ENCODE data around the gene NACC2.

NACC2 gene

GRCh38 chr9:136099542-136099941 is 4.5 kb upstream of the NACC2 start:
- CTCF ChIA-PET = interaction anchor here (2.1 kb wide), 1 partner anchor 23 kb away, joined by 14 read pairs; no protein-coding TSS in a partner anchor
- Histone ChIP-seq H3K27ac (ENCODE audit: extremely low read depth, low read depth, low read length) (no peak overlapping the region), H3K36me3 (ENCODE audit: control insufficient read depth in 2 of 2, insufficient read depth in 1 of 2, low read length in 2 of 2) (no peaks in the 10 kb centered on the region), H3K9me3 (ENCODE audit: control insufficient read depth, insufficient read depth, low read depth, low read length) (no peaks in the 10 kb centered on the region), H3K4me1 (ENCODE audit: control insufficient read depth, insufficient read depth, low read length) (no peaks in the 10 kb centered on the region), H3K4me3 (ENCODE audit: low read depth, low read length) (no peak overlapping the region)
- TF ChIP-seq ZNF248 (tag by site-specific recombination; IDR thresholded peaks at IDR 0.05) (no peak), ZNF544 (tag by site-specific recombination; IDR thresholded peaks at IDR 0.05) (no peak), YY1 (tag by site-specific recombination; IDR thresholded peaks at IDR 0.05) (no peak), ZBTB20 (tag by site-specific recombination; IDR thresholded peaks at IDR 0.05) (no peak), SCRT1 (tag by site-specific recombination; IDR thresholded peaks at IDR 0.05; ENCODE audit: borderline replicate concordance) (no peak), ZNF548 (tag by site-specific recombination; IDR thresholded peaks at IDR 0.05) (no peak), SETDB1 (IDR thresholded peaks at IDR 0.05; ENCODE audit: insufficient read length, low read length) (no peak), ZNF202 (tag by site-specific recombination; IDR thresholded peaks at IDR 0.05; ENCODE audit: borderline replicate concordance) (no peak), ZNF626 (tag by site-specific recombination; IDR thresholded peaks at IDR 0.05) (no peak), ZNF555 (tag by site-specific recombination; conservative IDR thresholded peaks at IDR 0.05) (no peak), ZNF629 (tag by site-specific recombination; IDR thresholded peaks at IDR 0.05) (no peak), ZNF133 (tag by site-specific recombination; IDR thresholded peaks at IDR 0.05) (no peak), ZNF391 (tag by site-specific recombination; IDR thresholded peaks at IDR 0.05; ENCODE audit: borderline replicate concordance, low read depth) (no peak), KLF16 (tag by site-specific recombination; IDR thresholded peaks at IDR 0.05) (no peak), ZBTB44 (tag by site-specific recombination; IDR thresholded peaks at IDR 0.05) (no peak)
- POLR2A ChIA-PET = interaction anchor here (6.9 kb wide), 1 partner anchor 10 kb away, joined by 84 read pairs; no protein-coding TSS in a partner anchor

GRCh38 chr9:136098844-136099243 is 3.8 kb upstream of the NACC2 start:
- Histone ChIP-seq H3K9me3 (ENCODE audit: control insufficient read depth, insufficient read depth, low read depth, low read length) (no peaks in the 10 kb centered on the region), H3K4me3 (ENCODE audit: low read depth, low read length) (no peak overlapping the region), H3K4me1 (ENCODE audit: control insufficient read depth, insufficient read depth, low read length) (0 out of 2 replicates have a peak, but pooled peaks cover 3% of the 10 kb centered on the region), H3K36me3 (ENCODE audit: control insufficient read depth in 2 of 2, insufficient read depth in 1 of 2, low read length in 2 of 2) (no peaks in the 10 kb centered on the region), H3K27ac (ENCODE audit: extremely low read depth, low read depth, low read length) (no peak overlapping the region)
- ChIA-PET POLR2A (interaction anchor here (6.9 kb wide), 1 partner anchor 10 kb away, joined by 84 read pairs; no protein-coding TSS in a partner anchor), CTCF (interaction anchor here (0.6 kb wide), 1 partner anchor 32 kb away, joined by 3 read pairs; no protein-coding TSS in a partner anchor)
- TF ChIP-seq ZNF837 (tag by site-specific recombination; IDR thresholded peaks at IDR 0.05) (no peak), GLIS1 (tag by site-specific recombination; IDR thresholded peaks at IDR 0.05) (peak; percentile 27; the same call in 1 of the 2 replicates), ZNF600 (tag by site-specific recombination; IDR thresholded peaks at IDR 0.05) (peak; percentile 50)

- POLR2A ChIA-PET = interaction anchor here (6.9 kb wide), 1 partner anchor 11 kb away, joined by 84 read pairs; no protein-coding TSS in a partner anchor
- Histone ChIP-seq H3K27ac (ENCODE audit: extremely low read depth, low read depth, low read length) (no peak overlapping the region), H3K4me3 (ENCODE audit: low read depth, low read length) (no peak overlapping the region), H3K9me3 (ENCODE audit: control insufficient read depth, insufficient read depth, low read depth, low read length) (no peaks in the 10 kb centered on the region), H3K36me3 (ENCODE audit: control insufficient read depth in 2 of 2, insufficient read depth in 1 of 2, low read length in 2 of 2) (no peaks in the 10 kb centered on the region), H3K4me1 (ENCODE audit: control insufficient read depth, insufficient read depth, low read length) (peaks cover 3% of the 10 kb centered on the region; the same call in 1 of the 2 replicates)
- CTCF ChIA-PET = no interaction called here
- TF ChIP-seq ZNF623 (tag by site-specific recombination; IDR thresholded peaks at IDR 0.05) (peak; percentile 91), ZNF76 (tag by site-specific recombination; IDR thresholded peaks at IDR 0.05; ENCODE audit: borderline replicate concordance, low read depth) (no peak)
Measured at GRCh38 chr9:136098210-136098609, 3.1 kb upstream of the NACC2 start.

Measured in HEK293 (cell line).